Medulla oblongata (tissue), 1 donor: ENCODE measurements around the gene NRCAM.
A peak's percentile ranks its signal among the peaks of the same experiment; 100 is the strongest.
"Not testable (repeated sequence)": the region's sequence is repeated elsewhere in the genome, so short reads cannot be mapped to it uniquely, and the experiment has no call there.

Experiments
- DNase-seq: peaks from one replicate; pipeline ENCODE4 v3.0.0-alpha.2; 2015; ENCODE audit errors: extremely low spot score

Gene NRCAM

DNA sequence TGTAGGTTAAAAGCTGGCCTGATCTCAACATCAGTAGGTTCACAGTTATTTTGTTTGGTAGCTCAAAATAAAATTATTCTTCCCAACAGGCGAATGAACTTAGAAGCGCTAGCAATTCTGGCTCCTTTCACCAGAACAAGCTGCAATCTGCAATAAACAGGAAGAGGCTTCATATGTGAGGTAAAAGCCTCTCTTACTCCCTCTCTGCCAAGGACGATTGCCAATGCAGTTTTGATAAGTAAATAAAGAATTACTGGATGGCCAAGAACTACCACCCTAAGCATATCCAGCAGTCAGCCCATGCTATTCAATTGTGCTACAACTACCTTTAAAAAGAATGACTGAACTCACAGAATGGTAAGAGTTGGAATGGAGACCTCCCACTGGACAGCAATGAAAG lies 176.1 kb downstream of the NRCAM start:
- DNase-seq: no peak

GRCh38 chr7:108278776-108279175 lies 177.5 kb downstream of the NRCAM start:
- DNase-seq: no peak

GRCh38 chr7:108278281-108278680 lies 178.0 kb downstream of the NRCAM start:
- no peak for DNase-seq

- not testable (repeated sequence) for DNase-seq
Measured at GRCh38 chr7:108274447-108274846, 181.8 kb downstream of the NRCAM start.

DNA sequence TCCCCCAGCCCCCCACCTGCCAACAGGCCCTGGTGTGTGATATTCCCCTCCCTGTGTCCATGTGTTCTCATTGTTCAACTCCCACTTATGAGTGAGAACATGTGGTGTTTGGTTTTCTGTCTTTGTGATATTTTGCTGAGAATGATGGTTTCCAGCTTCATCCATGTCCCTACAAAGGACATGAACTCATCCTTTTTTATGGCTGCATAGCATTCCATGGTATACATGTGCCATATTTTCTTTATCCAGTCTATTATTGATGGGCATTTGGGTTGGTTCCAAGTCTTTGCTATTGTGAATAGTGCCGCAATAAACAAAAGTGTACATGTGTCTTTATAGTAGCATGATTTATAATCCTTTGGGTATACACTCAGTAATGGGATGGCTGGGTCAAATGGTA lies 183.3 kb downstream of the NRCAM start:
- DNase-seq: not testable (repeated sequence)

- no peak for DNase-seq
Measured at GRCh38 chr7:108270385-108271015, 185.7 kb downstream of the NRCAM start.

- DNase-seq: no peak
Measured at GRCh38 chr7:108268200-108268820, 187.9 kb downstream of the NRCAM start.

- DNase-seq: no peak
Measured at GRCh38 chr7:108267615-108268014, 188.6 kb downstream of the NRCAM start.

GRCh38 chr7:108266491-108266890 lies 189.7 kb downstream of the NRCAM start:
- no peak for DNase-seq

DNA sequence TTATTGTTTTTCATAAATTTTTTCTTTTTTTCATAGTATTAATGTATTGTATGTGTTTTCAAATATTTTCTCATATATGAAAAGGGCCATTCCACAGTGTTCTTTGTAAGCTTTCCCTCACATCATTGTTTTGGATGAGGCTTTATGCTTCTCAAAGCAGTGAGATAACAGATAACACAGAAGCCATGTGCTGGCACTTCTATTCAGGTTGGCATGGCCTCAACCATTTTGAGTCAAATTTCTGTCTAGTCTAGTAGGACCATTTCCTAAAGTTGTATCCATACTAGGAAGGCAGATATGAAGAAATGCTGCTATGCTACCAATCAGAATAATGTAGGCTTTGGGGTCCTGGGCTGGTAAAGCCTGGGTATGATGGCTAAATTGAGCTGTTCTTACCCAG lies 190.2 kb downstream of the NRCAM start:
- no peak for DNase-seq

- DNase-seq: no peak
Measured at GRCh38 chr7:108265007-108265406, 191.2 kb downstream of the NRCAM start.

- DNase-seq: no peak
Measured at GRCh38 chr7:108263425-108263824, 192.8 kb downstream of the NRCAM start.

GRCh38 chr7:108261560-108262255 lies 194.5 kb downstream of the NRCAM start:
- no peak for DNase-seq

- DNase-seq: not testable (repeated sequence)
Measured at GRCh38 chr7:108259447-108259846, 196.8 kb downstream of the NRCAM start.

- DNase-seq: no peak
Measured at GRCh38 chr7:108257954-108258353, 198.3 kb downstream of the NRCAM start.

- no peak for DNase-seq
Measured at GRCh38 chr7:108254259-108254658, 202.0 kb downstream of the NRCAM start.

DNA sequence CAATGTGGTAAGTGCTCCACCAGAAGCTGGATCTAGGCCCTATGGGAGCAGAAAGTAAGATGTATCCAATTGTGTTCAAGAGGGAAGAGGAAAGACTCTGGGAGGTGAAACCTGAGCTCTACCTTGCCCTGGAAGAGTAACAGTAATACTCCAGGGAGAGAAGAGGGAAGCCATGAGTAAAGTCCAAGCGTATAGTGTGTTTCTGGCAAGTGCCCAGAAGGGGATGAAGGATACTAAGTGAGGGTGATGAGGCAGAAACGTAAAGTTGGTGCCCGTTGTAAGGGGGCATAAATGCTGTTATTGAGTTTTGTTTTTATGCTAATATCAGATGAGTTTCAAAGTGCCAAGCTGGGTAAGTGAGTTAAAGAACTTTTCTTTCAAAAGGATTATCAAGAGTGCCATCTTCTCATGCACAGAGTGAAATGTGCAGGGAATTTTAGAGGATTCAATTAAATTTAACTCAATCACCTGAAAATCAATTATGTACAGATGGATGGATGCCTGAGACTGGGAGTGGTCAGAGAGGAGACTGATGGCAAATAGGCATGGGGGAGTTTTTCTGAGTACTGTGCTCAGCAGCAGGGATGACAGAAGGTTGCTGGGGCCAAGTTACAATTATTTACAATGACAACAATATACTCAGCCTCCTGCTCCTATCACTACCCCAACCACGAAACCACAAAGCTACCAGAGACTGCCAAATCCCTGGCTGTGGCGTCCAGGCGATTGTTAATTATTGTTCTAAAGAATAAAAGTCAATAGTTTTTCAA lies 202.8 kb downstream of the NRCAM start:
- DNase-seq: no peak

GRCh38 chr7:108252177-108252576 lies 204.1 kb downstream of the NRCAM start:
- peak; percentile 33 for DNase-seq

DNA sequence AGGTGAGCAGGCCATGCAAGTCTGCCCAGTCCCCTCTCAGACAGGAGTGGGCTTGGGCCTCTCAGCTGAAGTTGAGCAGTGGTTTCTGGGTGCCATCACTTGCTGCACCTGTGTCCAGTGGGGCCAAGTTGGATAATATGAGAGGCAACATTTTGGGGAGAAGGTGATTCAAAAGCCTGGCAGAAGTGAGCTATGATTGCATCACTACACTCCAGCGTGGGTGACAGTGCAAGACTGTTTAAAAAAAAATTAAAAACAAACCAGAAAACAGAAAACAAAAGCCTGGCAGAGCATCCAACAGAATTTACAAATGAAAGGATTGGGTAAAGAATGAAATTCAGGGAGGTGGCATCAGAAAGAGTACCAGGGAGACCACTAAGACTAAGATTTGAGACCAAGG lies 204.5 kb downstream of the NRCAM start:
- DNase-seq: no peak

DNA sequence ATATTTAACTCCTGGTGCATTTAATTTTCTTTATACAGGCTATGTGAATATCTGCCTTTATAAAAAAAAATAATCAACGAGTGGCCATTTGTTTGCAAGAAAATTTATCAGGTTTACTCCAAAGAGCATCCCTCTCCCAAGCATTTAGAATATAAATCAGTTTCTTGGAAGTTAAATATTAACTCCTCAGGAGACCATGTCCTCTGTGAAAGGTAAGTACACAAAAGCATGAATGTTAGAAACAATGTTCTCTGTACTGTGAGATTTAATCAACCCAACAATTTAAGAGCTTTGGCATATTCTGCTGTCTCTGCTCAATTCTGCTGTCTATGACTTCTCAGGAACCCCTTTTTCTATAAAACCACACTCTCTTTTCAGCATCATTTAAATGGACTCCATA lies 206.8 kb downstream of the NRCAM start:
- no peak for DNase-seq

GRCh38 chr7:108248821-108249220 lies 207.4 kb downstream of the NRCAM start:
- DNase-seq: no peak

GRCh38 chr7:108248418-108248817 lies 207.8 kb downstream of the NRCAM start:
- DNase-seq: no peak
